HG02678 (cell line): ENCODE results near the gene SMG7.

Source experiments
- ATAC-seq: cut with Tn5 transposase; IDR thresholded peaks from one replicate; pipeline ENCODE4 v1.9.1; 2021; ENCODE audit warnings: mild to moderate bottlenecking, moderate library complexity; ENCODE audit not compliant: unreplicated experiment

The SMG7 gene

GRCh38 chr1:183505454-183506089, 33.3 kb downstream of the SMG7 start:
- no peak for ATAC-seq

GRCh38 chr1:183506561-183506960, 34.3 kb downstream of the SMG7 start:
- ATAC-seq: no peak

GRCh38 chr1:183508694-183509093, 36.4 kb downstream of the SMG7 start:
- no peak for ATAC-seq

DNA sequence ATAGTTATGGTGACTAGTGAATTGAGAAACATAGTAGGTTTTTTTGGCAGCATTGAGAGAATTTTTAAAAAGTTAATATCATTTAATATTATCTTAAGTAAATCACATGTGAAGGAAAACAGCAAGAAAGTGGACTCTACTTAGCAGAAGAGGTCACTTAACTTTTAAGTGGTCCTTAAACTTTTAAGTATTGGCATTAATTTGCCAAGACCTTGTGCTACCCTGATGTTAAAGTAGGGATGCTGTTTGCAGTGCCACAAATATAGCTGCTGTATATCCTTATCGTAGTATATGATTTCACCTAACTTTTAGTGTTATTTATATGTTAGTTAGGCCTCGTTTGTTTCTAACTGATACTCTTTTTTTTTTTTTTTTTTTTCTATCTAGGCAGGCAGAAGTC, 40.2 kb downstream of the SMG7 start:
- no peak for ATAC-seq

- no peak for ATAC-seq
Observed at GRCh38 chr1:183514235-183514634, 41.9 kb downstream of the SMG7 start.

DNA sequence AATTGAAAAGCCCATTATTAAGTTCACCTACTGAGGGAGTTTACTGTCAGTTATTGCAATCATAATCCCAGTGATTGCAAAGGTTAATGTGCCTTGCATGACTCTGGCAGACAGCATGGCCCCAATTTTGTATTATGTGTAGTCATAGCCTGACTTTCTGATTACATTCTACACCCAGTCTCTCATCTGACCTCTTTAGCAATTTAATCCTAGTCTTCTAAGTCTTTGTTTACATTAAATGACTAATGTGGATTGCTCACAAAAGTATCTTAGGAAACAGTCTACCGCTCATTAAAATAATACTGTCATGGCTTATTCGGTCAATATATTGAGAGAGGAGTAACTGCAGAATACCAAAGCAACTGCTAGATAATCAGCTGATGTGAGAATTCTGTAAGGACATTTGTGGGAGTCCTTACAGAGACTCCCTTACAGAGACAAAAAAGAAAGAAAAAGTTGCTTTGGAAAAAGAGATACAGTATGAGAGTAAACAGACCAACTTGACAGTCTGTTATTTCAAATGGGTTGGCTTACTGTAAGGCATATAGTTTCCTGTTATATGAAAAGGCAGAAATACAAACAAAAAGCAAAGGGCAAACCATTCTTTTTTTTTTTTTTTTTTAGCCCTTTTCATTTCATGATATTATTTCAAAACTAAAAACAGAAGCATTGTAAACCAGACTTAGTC, 42.8 kb downstream of the SMG7 start:
- ATAC-seq: no peak

GRCh38 chr1:183516725-183517124, 44.4 kb downstream of the SMG7 start:
- no peak for ATAC-seq

DNA sequence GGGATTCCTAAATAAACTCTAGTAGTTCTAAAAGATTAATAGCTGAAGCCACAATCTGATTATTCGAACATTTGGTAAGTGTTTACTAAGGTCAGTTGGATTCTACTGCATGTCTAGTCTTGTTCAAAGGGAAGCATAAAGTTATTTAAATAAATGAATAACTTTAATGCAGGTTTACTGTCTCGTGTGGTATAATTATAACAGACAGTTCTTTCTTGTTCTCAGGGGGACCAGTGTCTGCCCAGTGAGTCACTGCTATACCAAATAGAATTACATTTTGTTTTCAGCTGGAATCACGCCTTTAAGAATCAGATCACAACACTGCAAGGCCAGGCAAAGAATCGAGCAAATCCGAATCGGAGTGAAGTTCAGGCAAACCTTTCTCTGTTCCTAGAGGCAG, 45.1 kb downstream of the SMG7 start:
- no peak for ATAC-seq

- ATAC-seq: no peak
Observed at GRCh38 chr1:183520379-183520778, 48.1 kb downstream of the SMG7 start.

GRCh38 chr1:183522104-183522503, 49.8 kb downstream of the SMG7 start:
- ATAC-seq: no peak

GRCh38 chr1:183528577-183528976, 56.3 kb downstream of the SMG7 start:
- no peak for ATAC-seq

GRCh38 chr1:183533617-183534174, 61.4 kb downstream of the SMG7 start:
- ATAC-seq: no peak

DNA sequence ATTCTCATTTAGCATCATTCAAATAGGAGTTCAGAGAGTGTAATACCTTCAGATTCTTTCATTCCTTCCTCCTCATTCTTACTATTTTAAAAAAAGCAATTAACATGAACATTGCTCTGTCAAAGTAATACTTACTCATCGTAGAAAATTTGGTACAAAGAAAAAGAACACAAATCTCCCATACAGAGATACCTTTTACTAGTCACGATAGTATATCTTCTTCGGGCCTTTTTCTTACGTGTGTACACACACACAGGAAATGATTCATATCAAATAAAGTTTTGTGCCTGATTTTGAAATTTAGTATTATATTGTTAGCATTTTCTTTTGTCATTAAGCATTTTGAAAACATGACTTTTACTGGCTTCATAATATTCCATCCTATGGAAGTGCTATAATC, 65.1 kb downstream of the SMG7 start:
- no peak for ATAC-seq

GRCh38 chr1:183543619-183544204, 71.4 kb downstream of the SMG7 start:
- no peak for ATAC-seq

- no peak for ATAC-seq
Observed at GRCh38 chr1:183544598-183545297, 72.4 kb downstream of the SMG7 start.

GRCh38 chr1:183546427-183546826, 74.1 kb downstream of the SMG7 start:
- ATAC-seq: no peak

GRCh38 chr1:183548116-183548515, 75.8 kb downstream of the SMG7 start:
- ATAC-seq: no peak

DNA sequence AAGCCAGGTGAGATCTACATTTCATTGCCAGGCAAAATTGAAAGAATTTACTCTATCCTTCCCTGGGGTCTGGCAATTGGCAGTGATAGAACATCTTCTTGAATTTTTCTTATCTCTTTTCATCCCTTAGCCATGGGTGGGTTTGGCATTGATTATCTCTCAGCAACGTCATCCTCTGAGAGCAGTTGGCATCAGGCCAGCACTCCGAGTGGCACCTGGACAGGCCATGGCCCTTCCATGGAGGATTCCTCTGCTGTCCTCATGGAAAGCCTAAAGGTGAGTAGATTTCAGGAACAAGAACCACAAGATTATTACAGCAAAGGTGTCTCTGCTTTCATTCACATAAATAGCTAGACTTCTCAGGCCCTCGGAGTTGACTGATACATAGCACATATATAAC, 78.6 kb downstream of the SMG7 start:
- ATAC-seq: no peak

- ATAC-seq: no peak
Observed at GRCh38 chr1:183551924-183552323, 79.6 kb downstream of the SMG7 start.

GRCh38 chr1:183552441-183552840, 80.1 kb downstream of the SMG7 start:
- no peak for ATAC-seq

DNA sequence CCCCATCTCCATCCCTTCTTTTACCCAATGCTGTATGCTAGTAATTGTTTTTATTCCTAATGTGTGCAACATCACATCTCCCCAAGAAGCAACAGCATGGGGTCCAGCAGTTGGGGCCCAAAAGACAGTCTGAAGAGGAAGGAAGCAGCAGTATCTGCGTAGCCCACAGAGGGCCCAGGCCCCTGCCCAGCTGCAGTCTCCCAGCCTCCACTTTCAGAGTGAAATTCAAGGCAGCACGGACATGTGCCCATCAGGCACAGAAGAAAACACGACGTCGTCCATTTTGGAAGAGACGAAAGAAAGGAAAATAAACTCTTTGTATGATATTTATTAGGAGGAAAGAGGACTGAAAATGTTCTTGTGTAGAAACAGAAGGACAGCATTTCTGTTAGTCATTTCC, 80.6 kb downstream of the SMG7 start:
- no peak for ATAC-seq

DNA sequence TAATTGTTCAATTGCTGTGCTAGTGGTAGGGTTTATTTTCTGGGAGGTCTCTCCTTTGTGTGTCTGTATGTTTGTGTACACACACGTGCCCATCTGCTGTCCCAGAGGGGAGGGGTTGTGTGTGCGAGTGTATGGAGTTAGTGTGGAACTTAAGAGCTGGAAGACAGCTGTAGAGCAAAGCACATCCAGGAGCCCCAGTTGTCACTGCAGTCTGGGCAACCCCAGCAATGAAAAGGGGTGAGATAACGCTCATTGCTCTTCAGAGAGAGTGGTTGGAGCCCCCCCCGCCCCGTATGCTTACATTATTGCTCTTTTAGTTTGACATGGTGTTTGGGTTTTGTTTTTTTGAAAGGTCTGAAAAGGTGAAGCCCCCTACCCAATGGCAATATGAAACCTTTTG, 81.0 kb downstream of the SMG7 start:
- no peak for ATAC-seq
